Sigmoid colon (tissue), 7 donors: Measurements from ENCODE around the gene CCDC92B. TPM values are rescaled to one million over a fixed set of nuclear protein-coding genes. Genes with fewer than 3 reads are reported as not detected.
"Not testable (repeated sequence)": the region's sequence is repeated elsewhere in the genome, so short reads cannot be mapped to it uniquely, and the experiment has no call there.

Experiments
- DNase-seq: peaks from one replicate; pipeline ENCODE4 v3.0.0-alpha.2; 2019
- H3K27ac ChIP-seq, 4 donors: fragments of 200-600 bp; sonication (generic); one replicate each; pipeline ENCODE4 v1.5.1; 2016 to 2019; ENCODE audit warnings: mild to moderate bottlenecking in 1 of 4
- H3K27me3 ChIP-seq, 3 donors: fragments of 200-600 bp; sonication (generic); one replicate each; pipeline ENCODE4 v1.5.1; 2019; ENCODE audit warnings: mild to moderate bottlenecking in 1 of 3
- H3K36me3 ChIP-seq, 4 donors: fragments of 200-600 bp; sonication (generic); one replicate each; pipeline ENCODE4 v1.5.1; 2016 to 2019
- H3K4me1 ChIP-seq, 4 donors: fragments of 200-600 bp; sonication (generic); one replicate each; pipeline ENCODE4 v1.5.1; 2017 to 2019
- H3K4me3 ChIP-seq, 4 donors: fragments of 200-600 bp; sonication (generic); one replicate each; pipeline ENCODE4 v1.5.1; 2017 to 2019; ENCODE audit warnings: mild to moderate bottlenecking in 2 of 4, moderate library complexity in 1 of 4
- H3K9me3 ChIP-seq, 4 donors: fragments of 200-600 bp in 3 of 4; sonication (generic) in 3 of 4; one replicate each; pipeline versions ENCODE4 v1.5.1 to v1.6.1; 2013 to 2019
- POLR2A ChIP-seq, 2 donors: fragments of 450-650 bp; IDR thresholded peaks; one replicate each; pipeline ENCODE4 v1.6.1; 2016; ENCODE audit warnings: antibody characterized with exemption in 2 of 2, mild to moderate bottlenecking in 2 of 2, moderate library complexity in 2 of 2
- POLR2AphosphoS5 ChIP-seq, 4 donors: sonication (generic); formaldehyde crosslinking; IDR thresholded peaks; one replicate each; pipeline ENCODE4 v1.6.1; 2017; ENCODE audit warnings: antibody characterized with exemption in 4 of 4
- WGBS, 2 donors: extraction: QIAGEN DNeasy Blood & Tissue Kit; methylation state at CpG; one replicate each; pipeline ENCODE4 v1.1.7; 2013; 5-methylcytosine and 5-hydroxymethylcytosine counted together
- intact Hi-C: fragments of 100-400 bp; cut with DNase I; formaldehyde crosslinking; loops from one replicate; pipeline ENCODE4 v1.15.1; 2023
- polyA plus RNA-seq, 3 donors: library from polyadenylated mRNA; stranded (reverse); fragments of 200-250 nt; gene quantifications; one replicate each; pipeline ENCODE4 v1.2.3, GENCODE V29; 2013
- small RNA-seq, 3 donors: library from RNA; depleted of rRNA; stranded (forward); fragments of <200 nt; gene quantifications; one replicate each; pipeline ENCODE3, GENCODE V24; 2016
- total RNA-seq, 4 donors: library from RNA; depleted of rRNA; stranded (reverse); fragments of >200 nt; gene quantifications; one replicate each; pipeline ENCODE4 v1.1.0, GENCODE V29; 2016
- donor health status: healthy with polysubstance abuse.
- donor health status: Bipolar disorder and iron deficiency.
- donor health status: healthy.

Gene CCDC92B
- total and polyA plus RNA-seq, 7 donors: under 0.01 to 0.77 (median 0.18) TPM; not detected in 3

GRCh38 chr17:2680961-2681360 lies 68.5 kb downstream of the CCDC92B start:
- Histone ChIP-seq H3K27ac (no peak overlapping the region), H3K4me3 (no peak overlapping the region), H3K36me3 (peaks cover 13 to 78% (median 29%) of the 10 kb centered on the region in 4 donors), H3K27me3 (no peaks in the 10 kb centered on the region), H3K9me3 (no peaks in the 10 kb centered on the region), H3K4me1 (peaks cover 0 to 12% (median 3%) of the 10 kb centered on the region in 4 donors)
- TF ChIP-seq POLR2A (IDR thresholded peaks at IDR 0.05): no peak
- peak in 1 of 4 donors; percentile 11 for TF ChIP-seq POLR2AphosphoS5 (IDR thresholded peaks at IDR 0.05)
- 98 to 99% methylated on average over 2 of the region's 2 CpGs for WGBS, 2 donors
- intact Hi-C loops: loop anchor here (10.0 kb wide), 1 partner anchor 196 kb away; no protein-coding TSS in a partner anchor
- no peak for DNase-seq

GRCh38 chr17:2679247-2679646 lies 70.2 kb downstream of the CCDC92B start:
- not testable (repeated sequence) for H3K4me1 ChIP-seq, DNase-seq, H3K9me3 ChIP-seq, H3K27ac ChIP-seq, H3K27me3 ChIP-seq, H3K4me3 ChIP-seq
- intact Hi-C loops: loop anchor here (10.0 kb wide), 1 partner anchor 164 kb away; the partner anchor contains the start of gene METTL16
- H3K36me3 ChIP-seq: peaks cover 16 to 89% (median 30%) of the 10 kb centered on the region in 4 donors
- 99 to 100% methylated on average over 1 of the region's 1 CpG for WGBS, 2 donors

Small RNA genes lying within 50 kb of the gene (small RNA-seq; reads per million reads assigned to genes)
- gene MIR1253 (0 reads per million in 3 donors), gene MIR6776 (0 reads per million in 3 donors), gene RN7SL608P (0 reads per million in 3 donors), gene hsa-mir-1253 (0 reads per million in 3 donors)

Other genes with a start within 250 kb of the CCDC92B start
- gene METTL16, start 237.8 kb downstream of the CCDC92B start, total RNA-seq: 10 to 100 TPM; 18.3 to 33.2 (median 24.4) TPM
- 10 to 100 TPM in 1 of 3 donors, 1 to 10 TPM in 2; 6.5 to 14.0 (median 7.2) TPM for gene METTL16, start 237.8 kb downstream of the CCDC92B start, polyA plus RNA-seq
- 100 to 1,000 TPM in 3 of 4 donors, 10 to 100 TPM in 1; 97.6 to 139 (median 106) TPM for gene PAFAH1B1, start 156.0 kb downstream of the CCDC92B start, total RNA-seq
- gene PAFAH1B1, start 156.0 kb downstream of the CCDC92B start, polyA plus RNA-seq: 10 to 100 TPM; 35.4 to 63.8 (median 53.4) TPM
- 10 to 100 TPM; 26.3 to 70.9 (median 39.3) TPM for gene CLUH, start 37.9 kb downstream of the CCDC92B start, total RNA-seq
- gene CLUH, start 37.9 kb downstream of the CCDC92B start, polyA plus RNA-seq: 100 to 1,000 TPM in 1 of 3 donors, 10 to 100 TPM in 2; 20.4 to 119 (median 27.0) TPM
- 10 to 100 TPM in 2 of 4 donors, 1 to 10 TPM in 2; 4.8 to 14.7 (median 10.0) TPM for gene RAP1GAP2, start 46.8 kb upstream of the CCDC92B start, total RNA-seq
- gene RAP1GAP2, start 46.8 kb upstream of the CCDC92B start, polyA plus RNA-seq: 10 to 100 TPM in 2 of 3 donors, 1 to 10 TPM in 1; 9.6 to 13.4 (median 12.8) TPM